Natural killer cell treated with Interleukin-12 subunit alpha and Interleukin-12 subunit beta and Interleukin-15 and Interleukin-18, amount 100 ng/mL, for 72 hours (primary cell): Measurements from ENCODE around the gene RASGEF1C. TPM values are rescaled to one million over a fixed set of nuclear protein-coding genes. Genes with fewer than 3 reads are reported as not detected.

Experiments
- ATAC-seq, 2 donors: fragments of 150-1000 bp; cut with Tn5 transposase in 1 of 2; sonication (Bioruptor Pico), chemical (Tn5 transposase) in 1 of 2; 2 replicates each; pipeline ENCODE4 v1.10.0; 2021
- DNase-seq: peaks from one replicate; pipeline ENCODE4 v3.0.0; 2022; ENCODE audit warnings: low spot score
- H3K27ac Mint-ChIP-seq, 2 donors: 1 replicate in 1 of 2; 2 replicates in 1 of 2; pipeline ENCODE4 v1.8.0; 2022; ENCODE audit warnings: mixed read lengths in 2 of 2, mild to moderate bottlenecking in 1 of 2, moderate library complexity in 1 of 2
- H3K27me3 Mint-ChIP-seq, 2 donors: 1 replicate in 1 of 2; 2 replicates in 1 of 2; pipeline ENCODE4 v1.8.0; 2022; ENCODE audit warnings: mixed read lengths in 2 of 2
- H3K36me3 Mint-ChIP-seq: one replicate; pipeline ENCODE4 v1.8.0; 2022; ENCODE audit warnings: mixed read lengths
- H3K4me1 Mint-ChIP-seq, 2 donors: 1 replicate in 1 of 2; 2 replicates in 1 of 2; pipeline ENCODE4 v1.8.0; 2022; ENCODE audit warnings: low read depth in 2 of 2, mixed read lengths in 2 of 2, mild to moderate bottlenecking in 1 of 2
- H3K4me3 Mint-ChIP-seq: one replicate; pipeline ENCODE4 v1.8.0; 2022; ENCODE audit warnings: mixed read lengths
- H3K9me3 Mint-ChIP-seq: 2 replicates; pipeline ENCODE4 v1.8.0; 2022; ENCODE audit warnings: mixed read lengths
- total RNA-seq, 2 donors: library from RNA; stranded (reverse); gene quantifications; one replicate each; pipeline ENCODE4 v1.2.3, GENCODE V29; 2022

RASGEF1C gene
- total RNA-seq, 2 donors from 2014 or later, result not detected

DNA sequence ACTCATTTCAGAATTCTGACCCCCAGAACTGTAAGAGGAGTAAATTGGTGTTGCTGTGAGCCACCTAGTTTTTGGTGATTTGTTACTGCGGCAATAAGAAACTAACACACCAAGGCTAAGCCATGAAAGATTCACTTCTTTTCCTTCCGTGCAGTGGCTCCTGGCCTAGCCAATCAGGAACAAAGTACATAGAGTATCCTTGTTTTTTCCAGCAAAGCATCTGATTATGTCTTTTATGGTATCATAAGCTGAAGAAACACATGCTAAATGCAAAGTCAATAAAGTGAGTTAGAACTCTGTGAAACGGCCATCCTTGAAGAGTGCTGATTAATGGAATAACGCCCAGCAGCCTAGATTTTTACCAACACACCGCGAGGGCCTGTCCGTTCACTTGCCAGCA, 148.8 kb downstream of the RASGEF1C start:
- Mint-ChIP-seq H3K4me1 (peaks cover 12 to 13% of the 10 kb centered on the region in 2 donors), H3K4me3 (no peak overlapping the region), H3K27me3 (peaks cover 0 to 6% of the 10 kb centered on the region in 2 donors), H3K27ac (no peak overlapping the region), H3K9me3 (no peaks in the 10 kb centered on the region), H3K36me3 (no peaks in the 10 kb centered on the region)
- DNase-seq (no peak), ATAC-seq (no peak)

DNA sequence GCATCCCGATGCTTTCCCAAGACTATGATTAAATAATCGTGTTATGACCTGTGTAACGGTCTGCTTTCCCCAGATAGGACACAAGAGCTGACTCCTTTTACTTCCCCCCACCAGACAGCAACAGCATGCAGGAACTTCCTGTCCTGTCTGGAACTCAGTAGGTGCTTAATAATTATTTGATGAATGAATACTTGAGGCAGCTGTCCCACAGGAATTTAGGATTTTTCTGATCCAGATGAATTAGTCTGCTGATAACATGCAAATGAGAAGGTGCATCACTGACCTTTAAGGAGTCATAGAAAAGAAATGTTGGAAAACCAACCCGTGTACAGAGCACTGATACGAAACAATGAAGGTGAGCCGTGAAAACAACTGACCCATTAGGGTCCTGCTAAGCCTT, 149.7 kb downstream of the RASGEF1C start:
- H3K4me3 Mint-ChIP-seq, result no peak overlapping the region
- ATAC-seq, result no peak
- H3K36me3 Mint-ChIP-seq, result no peaks in the 10 kb centered on the region
- peaks cover 0 to 2% of the 10 kb centered on the region in 2 donors for H3K27me3 Mint-ChIP-seq
- H3K9me3 Mint-ChIP-seq, result no peaks in the 10 kb centered on the region
- no peak overlapping the region for H3K27ac Mint-ChIP-seq
- DNase-seq, result no peak
- peaks cover 12 to 13% of the 10 kb centered on the region in 2 donors for H3K4me1 Mint-ChIP-seq

GRCh38 chr5:180056153-180056552, 152.9 kb downstream of the RASGEF1C start:
- no peaks in the 10 kb centered on the region for H3K36me3 Mint-ChIP-seq
- no peak overlapping the region for H3K27ac Mint-ChIP-seq
- no peaks in the 10 kb centered on the region for H3K9me3 Mint-ChIP-seq
- no peak overlapping the region for H3K4me3 Mint-ChIP-seq
- peaks cover 0 to 2% of the 10 kb centered on the region in 2 donors for H3K27me3 Mint-ChIP-seq
- H3K4me1 Mint-ChIP-seq, result peaks cover 19 to 24% of the 10 kb centered on the region in 2 donors
- DNase-seq (no peak), ATAC-seq (no peak)

GRCh38 chr5:180054226-180054625, 154.8 kb downstream of the RASGEF1C start:
- Mint-ChIP-seq H3K27me3 (peaks cover 0 to 2% of the 10 kb centered on the region in 2 donors), H3K27ac (no peak overlapping the region), H3K4me1 (peaks cover 24 to 28% of the 10 kb centered on the region in 2 donors), H3K4me3 (no peak overlapping the region), H3K36me3 (no peaks in the 10 kb centered on the region), H3K9me3 (no peaks in the 10 kb centered on the region)
- no peak for ATAC-seq
- no peak for DNase-seq

DNA sequence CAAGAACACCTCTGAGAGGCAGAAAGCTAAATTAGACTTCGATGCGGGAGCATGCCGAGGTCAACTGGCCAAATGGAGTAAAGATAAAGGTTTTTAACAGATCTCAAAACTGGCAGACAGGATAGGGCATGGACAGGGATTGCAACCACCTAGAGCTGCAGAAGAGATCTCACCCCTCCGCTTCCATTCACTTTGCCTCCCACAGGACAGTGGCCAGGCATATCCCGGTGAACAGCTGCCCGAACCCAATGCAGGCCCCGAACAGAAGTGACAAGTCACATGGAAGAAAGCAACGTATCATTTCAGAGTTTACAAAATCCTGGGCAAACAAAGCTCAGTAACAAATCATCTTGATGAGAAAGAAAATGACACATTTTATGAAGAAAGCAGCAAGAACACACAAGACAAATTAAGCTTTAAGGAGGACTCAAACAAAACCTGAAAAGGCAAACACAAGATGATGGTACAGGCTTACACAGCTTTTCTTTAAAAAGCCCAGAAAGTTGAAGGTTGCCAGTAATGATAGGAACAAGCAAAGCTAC, 155.9 kb downstream of the RASGEF1C start:
- no peaks in the 10 kb centered on the region for H3K27me3 Mint-ChIP-seq
- H3K4me3 Mint-ChIP-seq, result no peak overlapping the region
- peak overlapping the region in 1 of 2 donors; percentile 24 for H3K27ac Mint-ChIP-seq
- no peaks in the 10 kb centered on the region for H3K9me3 Mint-ChIP-seq
- DNase-seq, result no peak
- no peak for ATAC-seq
- peaks cover 20 to 28% of the 10 kb centered on the region in 2 donors for H3K4me1 Mint-ChIP-seq
- H3K36me3 Mint-ChIP-seq, result no peaks in the 10 kb centered on the region

DNA sequence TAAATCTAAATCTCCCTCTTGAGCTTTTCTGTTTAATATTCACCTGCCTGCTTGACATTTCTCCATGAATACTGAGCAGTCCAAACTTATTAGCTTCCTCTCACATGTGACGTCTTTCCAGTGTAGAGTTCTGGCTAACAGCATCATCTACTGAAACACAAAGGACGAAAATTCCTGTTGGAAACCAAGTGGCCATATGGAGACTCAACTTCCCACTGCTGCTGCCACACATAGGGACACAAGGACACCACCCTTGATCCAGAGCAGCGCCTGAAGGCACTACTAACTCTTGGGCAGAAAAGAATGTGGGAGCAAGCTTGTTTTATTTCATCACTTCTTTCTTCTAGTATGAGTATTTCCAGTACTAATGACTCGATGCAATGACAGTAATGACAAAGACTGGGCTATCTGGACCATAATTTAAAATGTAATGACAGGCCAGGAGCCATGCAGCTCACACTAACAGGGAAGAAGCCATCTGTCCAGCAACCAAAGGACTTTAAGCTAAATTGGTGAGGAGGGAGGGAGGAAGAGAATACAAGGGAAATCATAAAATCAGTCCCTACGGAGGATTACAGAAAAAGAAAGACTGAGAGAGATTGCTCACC, 156.7 kb downstream of the RASGEF1C start:
- no peak overlapping the region for H3K4me3 Mint-ChIP-seq
- H3K9me3 Mint-ChIP-seq, result no peaks in the 10 kb centered on the region
- ATAC-seq (no peak), DNase-seq (no peak)
- H3K36me3 Mint-ChIP-seq, result no peaks in the 10 kb centered on the region
- H3K27me3 Mint-ChIP-seq, result no peaks in the 10 kb centered on the region
- peak overlapping the region in 1 of 2 donors; percentile 24 for H3K27ac Mint-ChIP-seq
- peaks cover 21 to 34% of the 10 kb centered on the region in 2 donors for H3K4me1 Mint-ChIP-seq

Other genes starting within 250 kb of the RASGEF1C start
- gene RNF130, start 137.5 kb downstream of the RASGEF1C start, total RNA-seq, result 10 to 100 TPM; 12.4 to 17.0 TPM
- gene MAPK9, start 82.9 kb upstream of the RASGEF1C start, total RNA-seq, result 10 to 100 TPM; 41.2 to 47.0 TPM
- gene GFPT2, start 144.1 kb upstream of the RASGEF1C start, total RNA-seq, result under 1 TPM in 1 of 2 donors, not detected in 1; 0.29 TPM